Effector memory CD8-positive, alpha-beta T cell (primary cell): Measurements from ENCODE around the gene THY1.
A peak's percentile ranks its signal among the peaks of the same experiment; 100 is the strongest.
"Not testable (repeated sequence)": the region's sequence is repeated elsewhere in the genome, so short reads cannot be mapped to it uniquely, and the experiment has no call there.

Experiments
- ATAC-seq: fragments of 150-1000 bp; cut with Tn5 transposase; replicated peaks from 2 replicates; pipeline ENCODE4 v1.10.0; 2021; ENCODE audit warnings: mild to moderate bottlenecking, moderate library complexity
- DNase-seq, 3 experiments: peaks; one replicate each; pipeline ENCODE4 v3.0.0; 2021
- H3K27ac Mint-ChIP-seq, 2 donors: one replicate each; pipeline ENCODE4 v1.8.0; 2022; ENCODE audit warnings: mild to moderate bottlenecking in 2 of 2, mixed read lengths in 2 of 2, moderate library complexity in 2 of 2
- H3K27me3 Mint-ChIP-seq, 2 donors: one replicate each; pipeline ENCODE4 v1.8.0; 2022; ENCODE audit warnings: mixed read lengths in 2 of 2
- H3K36me3 Mint-ChIP-seq: one replicate; pipeline ENCODE4 v1.8.0; 2022; ENCODE audit warnings: mild to moderate bottlenecking, moderate library complexity, mixed read lengths; ENCODE audit not compliant: insufficient read depth
- H3K4me1 Mint-ChIP-seq, 2 donors: one replicate each; pipeline ENCODE4 v1.8.0; 2022; ENCODE audit warnings: low read depth in 2 of 2, mixed read lengths in 2 of 2
- H3K4me3 Mint-ChIP-seq, 2 donors: one replicate each; pipeline ENCODE4 v1.8.0; 2022; ENCODE audit warnings: mild to moderate bottlenecking in 2 of 2, mixed read lengths in 2 of 2, moderate library complexity in 2 of 2
- H3K9me3 Mint-ChIP-seq, 2 donors: one replicate each; pipeline ENCODE4 v1.8.0; 2022; ENCODE audit warnings: mixed read lengths in 2 of 2
- total RNA-seq, 9 experiments: gene quantifications; one replicate each; lab custom pipeline; 2026; lab: John Stamatoyannopoulos, UW

Gene THY1
- 0 to 0.13 (median 0) reads per million in 9 experiments for total RNA-seq

DNA sequence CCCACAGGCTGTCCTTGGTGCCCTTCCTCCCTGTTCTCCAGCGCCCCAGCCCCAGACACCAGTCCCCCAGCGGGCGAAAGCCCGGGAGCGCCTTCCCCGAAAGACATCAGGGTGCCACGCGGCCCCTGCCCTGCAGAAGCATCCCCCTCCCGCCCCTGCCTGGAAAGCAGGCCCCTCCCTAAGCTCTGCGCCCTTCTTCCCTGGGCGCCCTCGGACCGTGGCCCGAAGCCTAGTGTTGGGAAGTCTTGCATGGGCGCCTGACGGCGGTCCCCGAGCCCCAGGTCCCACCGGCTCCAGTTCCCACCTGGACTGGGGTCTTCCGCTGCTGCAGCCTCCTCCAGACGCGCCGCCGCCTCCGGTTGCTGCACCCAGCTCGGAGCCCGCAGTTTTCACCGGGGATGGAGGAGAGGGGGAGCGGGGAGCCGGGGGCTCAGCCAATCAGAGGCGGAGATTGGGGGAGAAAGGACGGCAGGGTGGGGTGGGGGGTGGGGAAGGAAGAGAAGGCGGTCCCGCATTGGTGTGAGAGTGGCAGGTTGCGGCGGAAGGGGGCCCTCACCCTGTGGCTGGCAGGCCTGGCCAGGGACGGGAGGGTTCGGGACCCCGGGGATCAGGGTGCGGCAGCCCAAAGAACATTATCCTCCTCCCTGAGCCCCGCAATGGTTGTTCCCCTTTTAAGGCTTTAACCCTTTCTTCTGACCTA lies at the start of gene THY1:
Gene THY1, minus strand, starts transcription at position 364 of the 700 bp plus-strand sequence. CDS start 2,267 bp downstream, outside the sequence.
- Mint-ChIP-seq H3K27ac (peak within 1 kb of the TSS in 1 of 2 donors; percentile 4), H3K4me3 (peak within 1 kb of the TSS; percentile 63 to 66), H3K9me3 (no peaks in the 10 kb centered on the region), H3K4me1 (peaks cover 14% of the 10 kb centered on the region in 2 donors), H3K27me3 (peaks cover 66 to 71% of the 10 kb centered on the region in 2 donors), H3K36me3 (no peaks in the 10 kb centered on the region)
- ATAC-seq (no peak), DNase-seq (no peak)

DNA sequence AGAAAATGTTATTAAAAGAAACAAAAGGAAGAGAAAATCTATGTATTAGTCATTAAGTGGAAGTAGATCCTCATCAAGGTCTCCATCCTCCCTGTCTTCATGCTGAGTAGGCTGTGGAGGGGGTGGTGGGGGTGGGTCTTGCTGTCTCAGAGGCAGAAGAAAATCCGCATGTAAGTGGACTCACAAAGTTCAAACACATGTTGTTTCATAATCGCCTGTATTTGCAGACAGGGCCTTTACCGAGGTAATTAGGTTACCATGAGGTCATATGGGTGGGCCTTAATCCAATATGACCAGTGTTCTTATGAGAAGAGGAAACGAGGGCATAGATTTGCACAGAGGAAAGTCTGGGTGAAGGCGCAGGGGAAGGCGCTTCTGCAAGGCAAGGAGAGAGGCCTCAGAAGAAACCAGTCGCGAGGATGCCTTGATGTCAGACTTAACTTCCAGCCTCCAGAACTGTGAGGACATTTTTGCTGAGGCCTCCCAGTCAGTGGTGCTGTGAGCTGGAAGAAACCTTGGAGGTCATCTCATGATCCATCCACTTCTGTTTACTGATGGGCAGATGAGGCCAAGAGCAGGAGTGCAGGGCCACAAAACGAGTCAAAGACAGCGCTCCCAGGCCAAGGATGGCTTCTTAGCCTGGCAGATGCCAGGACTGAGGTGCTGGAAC lies 49.3 kb upstream of the THY1 start:
- Mint-ChIP-seq H3K27ac (peak overlapping the region in 1 of 2 donors; percentile 76), H3K4me1 (no peaks in the 10 kb centered on the region), H3K36me3 (no peaks in the 10 kb centered on the region), H3K4me3 (no peak overlapping the region), H3K27me3 (peaks cover 63 to 99% of the 10 kb centered on the region in 2 donors), H3K9me3 (peaks cover 0 to 3% of the 10 kb centered on the region in 2 donors)
- DNase-seq (no peak), ATAC-seq (no peak)

DNA sequence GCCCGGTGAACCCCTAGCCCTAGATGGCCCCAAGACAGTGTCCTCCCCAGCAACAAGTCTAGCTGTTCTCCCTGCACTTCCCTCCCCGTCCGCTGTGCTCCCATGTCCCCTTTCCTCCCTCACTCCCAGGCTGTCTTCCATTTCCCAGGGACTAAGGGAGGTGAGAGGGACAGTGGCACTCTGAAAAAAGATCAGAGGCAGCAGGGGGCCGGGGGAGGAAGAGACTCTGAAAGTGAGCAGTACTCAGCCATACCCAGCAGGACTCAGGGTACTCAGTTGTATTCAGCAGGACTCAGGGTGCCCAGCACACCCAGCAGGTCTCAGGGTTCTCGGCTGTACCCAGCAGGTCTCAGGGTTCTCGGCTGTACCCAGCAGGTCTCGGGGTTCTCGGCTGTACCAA lies 48.4 kb upstream of the THY1 start:
- peaks cover 71 to 99% of the 10 kb centered on the region in 2 donors for H3K27me3 Mint-ChIP-seq
- no peak overlapping the region for H3K4me3 Mint-ChIP-seq
- H3K9me3 Mint-ChIP-seq: peaks cover 0 to 5% of the 10 kb centered on the region in 2 donors
- H3K4me1 Mint-ChIP-seq: no peaks in the 10 kb centered on the region
- DNase-seq (no peak), ATAC-seq (no peak)
- H3K36me3 Mint-ChIP-seq: no peaks in the 10 kb centered on the region
- H3K27ac Mint-ChIP-seq: no peak overlapping the region

DNA sequence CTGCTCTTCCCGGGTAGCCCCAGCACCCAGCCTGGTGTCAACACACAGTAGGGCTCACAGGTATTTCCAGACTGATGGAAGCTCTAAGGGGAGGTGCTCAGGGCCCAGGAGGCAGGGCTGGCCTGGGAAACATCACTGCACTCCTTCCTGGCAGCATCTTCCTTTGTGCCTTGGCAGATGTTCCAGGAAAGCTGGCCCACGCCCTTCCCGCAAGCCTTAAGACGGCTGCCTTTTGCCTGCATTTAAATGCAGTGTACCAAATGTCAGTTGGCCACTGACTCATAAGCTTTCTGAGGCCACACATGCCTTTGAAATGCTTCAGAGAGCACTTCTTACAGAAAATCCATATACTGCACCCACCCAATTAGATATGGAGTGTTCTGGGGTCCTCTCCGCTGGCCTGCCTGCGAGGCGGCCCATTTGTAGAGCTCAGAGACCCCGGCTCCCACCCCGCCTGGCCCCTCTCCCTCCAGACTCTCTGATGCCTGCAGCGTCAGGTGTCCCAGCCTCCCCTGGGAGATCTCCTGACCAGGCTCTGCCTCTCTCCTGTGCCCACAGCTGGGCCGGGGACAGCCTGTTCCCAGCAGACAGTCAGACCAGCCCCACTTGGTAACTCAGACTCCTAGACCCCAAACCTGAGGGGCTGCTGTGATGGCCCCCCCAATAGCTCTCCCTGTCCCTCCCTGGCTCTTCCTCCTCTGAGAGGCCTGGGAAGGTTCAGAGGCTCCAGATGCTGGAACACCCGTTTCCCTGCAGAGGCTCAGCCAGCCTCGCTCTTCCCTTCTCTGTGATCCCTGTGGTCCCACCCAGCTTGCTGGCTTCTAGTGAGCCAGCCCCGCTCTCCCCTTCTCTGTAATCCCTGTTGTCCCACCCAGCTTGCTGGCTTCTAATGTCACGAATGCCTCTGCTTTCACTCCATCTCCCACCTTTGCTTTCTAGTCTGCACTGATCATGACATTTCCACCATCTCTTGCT lies 47.6 kb upstream of the THY1 start:
- Mint-ChIP-seq H3K4me3 (no peak overlapping the region), H3K27ac (no peak overlapping the region), H3K36me3 (no peaks in the 10 kb centered on the region), H3K9me3 (peaks cover 0 to 7% of the 10 kb centered on the region in 2 donors), H3K4me1 (no peaks in the 10 kb centered on the region), H3K27me3 (peaks cover 71 to 91% of the 10 kb centered on the region in 2 donors)
- ATAC-seq (no peak), DNase-seq (no peak)

DNA sequence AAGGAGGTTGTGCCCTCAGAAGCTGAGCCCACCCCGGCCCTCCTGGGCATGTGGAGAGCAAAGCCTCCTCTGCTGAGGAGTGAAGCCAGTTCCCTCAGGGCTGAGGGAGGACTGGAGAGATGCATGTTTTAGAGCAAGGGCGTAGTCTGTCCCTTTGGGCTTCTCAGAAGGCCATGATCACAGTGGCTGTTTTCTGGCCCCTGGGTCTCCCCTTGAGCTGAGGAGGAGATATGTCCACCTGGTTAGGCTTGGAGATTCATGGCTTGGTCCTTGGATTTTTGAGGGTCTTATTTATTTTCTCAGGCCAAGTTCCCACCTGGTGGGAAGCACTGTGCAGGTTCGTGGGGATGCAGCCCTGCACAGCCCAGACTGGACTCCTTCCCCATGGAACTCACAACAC lies 46.5 kb upstream of the THY1 start:
- Mint-ChIP-seq H3K9me3 (peaks cover 0 to 7% of the 10 kb centered on the region in 2 donors), H3K27me3 (peaks cover 76 to 87% of the 10 kb centered on the region in 2 donors), H3K4me1 (no peaks in the 10 kb centered on the region), H3K27ac (no peak overlapping the region), H3K4me3 (no peak overlapping the region), H3K36me3 (no peaks in the 10 kb centered on the region)
- no peak for ATAC-seq
- no peak for DNase-seq

DNA sequence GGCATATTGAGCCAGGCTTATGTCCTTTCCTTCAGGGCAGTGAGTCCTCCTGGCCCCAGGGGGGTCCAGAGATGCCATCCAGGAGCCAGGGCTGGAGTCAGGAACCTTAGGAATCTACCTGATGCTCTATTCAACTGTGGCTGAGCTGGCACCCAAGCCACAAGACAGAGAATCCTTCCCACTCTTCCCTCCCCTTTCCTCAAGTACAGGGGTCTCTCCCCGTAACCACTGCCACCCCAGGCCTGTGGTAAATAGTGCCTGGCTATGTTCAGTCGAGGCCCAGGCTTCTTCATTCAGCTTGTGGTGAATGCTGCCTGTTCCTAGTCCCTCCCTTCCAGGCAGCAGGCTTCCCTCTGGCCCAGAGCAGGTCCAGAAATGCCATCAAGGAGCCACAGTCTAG lies 45.5 kb upstream of the THY1 start:
- Mint-ChIP-seq H3K9me3 (peaks cover 0 to 7% of the 10 kb centered on the region in 2 donors), H3K4me1 (no peaks in the 10 kb centered on the region), H3K27ac (no peak overlapping the region), H3K4me3 (no peak overlapping the region), H3K36me3 (no peaks in the 10 kb centered on the region), H3K27me3 (peaks cover 74 to 80% of the 10 kb centered on the region in 2 donors)
- DNase-seq: no peak
- no peak for ATAC-seq

DNA sequence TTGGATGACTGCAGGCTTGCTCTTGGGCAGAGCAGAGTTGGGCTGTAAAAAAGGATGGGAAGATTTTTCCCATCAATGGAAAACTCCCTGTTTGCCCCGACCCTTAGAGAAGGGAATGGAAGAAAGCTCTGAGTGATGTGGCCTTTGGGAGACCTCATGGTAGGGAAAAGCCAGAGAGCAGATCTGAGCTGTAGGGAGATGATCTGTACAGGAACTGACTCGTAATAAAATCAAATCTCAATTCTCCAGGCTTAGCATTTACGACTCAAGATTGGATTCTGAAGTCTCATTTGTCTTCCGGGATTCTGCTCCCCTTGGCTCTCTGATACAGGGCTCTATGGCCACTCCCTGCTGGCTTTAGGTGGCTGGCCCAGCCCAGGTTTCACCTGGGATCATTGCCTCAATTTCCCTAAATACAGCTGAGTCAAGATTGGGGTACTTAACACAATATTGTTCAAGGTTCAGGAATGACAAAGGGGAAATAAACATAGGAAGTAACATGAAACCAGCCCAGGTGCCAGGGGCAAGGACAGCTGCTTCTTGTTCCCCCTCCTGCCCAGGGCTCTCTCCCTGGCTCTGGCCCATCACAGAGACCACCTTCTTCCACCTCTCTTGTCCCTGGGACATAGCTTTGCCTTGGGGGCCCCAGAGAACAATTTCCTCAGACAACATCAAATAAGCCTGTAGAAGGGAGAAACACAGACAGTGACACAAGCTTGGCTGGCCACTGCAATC lies 38.4 kb upstream of the THY1 start:
- Mint-ChIP-seq H3K27me3 (peaks cover 28 to 33% of the 10 kb centered on the region in 2 donors), H3K9me3 (peaks cover 0 to 3% of the 10 kb centered on the region in 2 donors), H3K4me3 (no peak overlapping the region), H3K27ac (no peak overlapping the region), H3K4me1 (peaks cover 3 to 5% of the 10 kb centered on the region in 2 donors), H3K36me3 (no peaks in the 10 kb centered on the region)
- DNase-seq (no peak), ATAC-seq (no peak)

DNA sequence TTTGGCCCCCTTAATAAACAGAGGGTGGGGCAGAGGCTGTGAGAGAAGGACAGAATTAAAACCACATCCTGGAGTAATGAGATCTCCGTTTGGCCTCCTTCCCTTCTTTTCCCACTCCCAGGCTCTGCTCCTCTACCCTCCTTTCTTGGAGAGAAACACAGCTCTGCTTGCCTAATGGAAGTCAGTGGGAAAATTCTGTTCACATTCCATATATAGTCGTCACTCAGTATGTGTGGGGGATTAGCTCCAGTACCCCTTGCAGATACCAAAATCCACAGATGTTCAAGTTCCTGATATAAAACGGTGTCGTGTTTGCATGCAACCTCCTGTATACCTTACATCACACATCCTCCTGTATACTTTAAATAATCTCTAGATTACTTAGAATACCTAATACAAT lies 37.6 kb upstream of the THY1 start:
- peaks cover 26 to 33% of the 10 kb centered on the region in 2 donors for H3K27me3 Mint-ChIP-seq
- H3K27ac Mint-ChIP-seq: no peak overlapping the region
- H3K9me3 Mint-ChIP-seq: no peaks in the 10 kb centered on the region
- H3K4me3 Mint-ChIP-seq: no peak overlapping the region
- peaks cover 3 to 5% of the 10 kb centered on the region in 2 donors for H3K4me1 Mint-ChIP-seq
- H3K36me3 Mint-ChIP-seq: no peaks in the 10 kb centered on the region
- no peak for DNase-seq
- ATAC-seq: no peak

DNA sequence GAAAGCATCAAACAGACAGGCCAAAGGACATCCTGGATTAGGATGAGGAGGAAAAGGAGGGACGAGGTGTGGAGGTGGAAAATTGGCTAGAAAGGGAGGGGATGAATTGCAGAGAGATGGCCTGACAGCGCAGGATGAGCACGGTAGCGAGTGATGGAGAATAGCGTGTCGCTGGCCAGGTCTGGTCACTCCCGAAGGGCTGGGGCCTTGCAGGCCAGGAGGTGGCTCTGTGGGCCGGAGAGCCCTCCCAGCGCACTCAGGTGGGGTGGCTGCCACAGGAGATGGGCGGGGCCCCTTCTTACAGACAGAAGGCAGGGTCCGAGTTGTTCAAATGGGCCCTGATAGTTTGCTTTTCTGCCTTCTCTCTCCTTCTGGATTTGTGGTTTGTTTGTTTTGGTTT lies 37.1 kb upstream of the THY1 start:
- no peaks in the 10 kb centered on the region for H3K9me3 Mint-ChIP-seq
- H3K4me1 Mint-ChIP-seq: peaks cover 3 to 5% of the 10 kb centered on the region in 2 donors
- H3K27me3 Mint-ChIP-seq: peaks cover 24 to 37% of the 10 kb centered on the region in 2 donors
- no peak overlapping the region for H3K27ac Mint-ChIP-seq
- no peak overlapping the region for H3K4me3 Mint-ChIP-seq
- DNase-seq (no peak), ATAC-seq (no peak)
- H3K36me3 Mint-ChIP-seq: no peaks in the 10 kb centered on the region

DNA sequence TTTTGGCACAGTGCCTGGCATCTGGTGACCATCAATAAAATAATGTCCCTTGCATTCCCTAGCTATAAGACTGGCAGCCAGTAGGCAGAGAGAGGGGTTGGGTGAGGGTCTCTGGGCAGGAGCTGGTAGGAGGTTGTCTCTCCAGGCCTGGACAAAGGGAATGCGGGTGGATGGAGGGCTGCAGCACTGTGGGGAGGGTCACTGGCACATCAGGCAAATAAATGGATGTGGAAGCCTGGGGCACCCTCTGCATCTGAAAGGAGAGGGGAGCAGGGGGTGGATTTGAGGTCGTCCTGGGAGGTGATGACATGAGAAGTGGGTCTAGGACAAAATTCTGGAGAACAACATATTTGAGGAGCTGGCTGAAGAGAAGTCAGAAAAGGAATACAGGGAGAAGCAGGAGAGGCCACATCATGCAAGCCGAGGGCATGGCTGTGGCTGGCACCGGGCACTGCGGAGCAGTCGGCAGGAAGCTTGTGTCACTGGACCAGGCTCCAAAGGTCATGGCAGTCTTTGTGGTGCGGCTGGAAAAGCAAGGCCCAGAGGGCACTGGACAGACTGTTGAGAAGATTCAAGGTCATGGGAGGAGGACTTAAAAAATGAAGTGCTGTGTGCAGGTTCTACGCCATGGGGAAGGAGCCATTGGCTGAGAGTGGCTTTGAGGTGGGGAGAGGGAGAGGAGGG lies 36.5 kb upstream of the THY1 start:
- no peak for ATAC-seq
- DNase-seq: no peak
- H3K36me3 Mint-ChIP-seq: no peaks in the 10 kb centered on the region
- no peaks in the 10 kb centered on the region for H3K9me3 Mint-ChIP-seq
- peaks cover 19 to 34% of the 10 kb centered on the region in 2 donors for H3K27me3 Mint-ChIP-seq
- no peak overlapping the region for H3K4me3 Mint-ChIP-seq
- H3K4me1 Mint-ChIP-seq: peaks cover 3 to 5% of the 10 kb centered on the region in 2 donors
- no peak overlapping the region for H3K27ac Mint-ChIP-seq

DNA sequence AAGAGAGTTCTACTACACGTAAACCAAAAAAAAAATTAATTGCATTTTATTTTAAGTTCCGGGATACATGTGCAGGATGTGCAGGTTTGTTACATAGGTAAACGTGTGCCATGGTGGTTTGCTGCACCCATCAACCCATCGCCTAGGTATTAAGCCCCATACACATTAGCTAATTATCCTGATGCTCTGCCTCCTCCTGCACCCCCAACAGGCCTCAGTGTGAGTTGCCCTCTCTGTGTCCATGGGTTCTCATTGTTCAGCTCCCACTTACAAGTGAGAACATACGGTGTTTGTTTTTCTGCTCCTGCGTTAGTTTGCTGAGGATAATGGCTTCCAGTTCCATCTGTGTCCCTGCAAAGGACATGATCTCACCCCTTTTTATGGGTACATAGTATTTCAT lies 32.7 kb upstream of the THY1 start:
- not testable (repeated sequence) for H3K9me3 Mint-ChIP-seq, H3K27ac Mint-ChIP-seq, H3K4me3 Mint-ChIP-seq, H3K36me3 Mint-ChIP-seq, ATAC-seq, H3K4me1 Mint-ChIP-seq, DNase-seq
- peaks cover 48 to 70% of the 10 kb centered on the region in 2 donors for H3K27me3 Mint-ChIP-seq

DNA sequence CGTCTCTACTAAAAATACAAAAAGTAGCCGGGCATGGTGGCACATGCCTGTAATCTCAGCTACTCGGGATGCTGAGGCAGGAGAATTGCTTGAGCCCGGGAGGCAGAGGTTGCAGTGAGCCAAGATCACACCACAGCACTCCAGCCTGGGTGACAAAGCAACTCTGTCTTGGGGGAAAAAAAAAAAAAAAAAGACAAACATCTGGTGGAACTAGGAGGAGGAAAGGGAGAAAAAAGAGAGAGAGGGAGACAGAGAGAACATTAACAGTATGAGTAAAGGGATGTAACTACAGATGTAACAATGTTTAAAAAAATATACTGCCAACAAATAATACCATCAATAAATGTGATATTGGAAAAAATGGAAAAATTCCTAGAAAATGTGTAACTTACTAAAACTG lies 32.3 kb upstream of the THY1 start:
- not testable (repeated sequence) for H3K27ac Mint-ChIP-seq, H3K36me3 Mint-ChIP-seq, H3K4me3 Mint-ChIP-seq, H3K4me1 Mint-ChIP-seq, ATAC-seq, DNase-seq, H3K9me3 Mint-ChIP-seq
- peaks cover 53 to 72% of the 10 kb centered on the region in 2 donors for H3K27me3 Mint-ChIP-seq
